GM18873 (cell line): ENCODE results near the gene PHF21B.

Experiments used
- ATAC-seq: cut with Tn5 transposase; IDR thresholded peaks from one replicate; pipeline ENCODE4 v1.9.1; 2021; ENCODE audit warnings: mild to moderate bottlenecking, moderate library complexity, moderate number of reproducible peaks; ENCODE audit not compliant: unreplicated experiment, low FRiP score

The PHF21B gene

GRCh38 chr22:44994399-44995104 is 15.3 kb downstream of the PHF21B start:
- no peak for ATAC-seq

- ATAC-seq = no peak
Measured at GRCh38 chr22:44992166-44992565, 17.6 kb downstream of the PHF21B start.

DNA sequence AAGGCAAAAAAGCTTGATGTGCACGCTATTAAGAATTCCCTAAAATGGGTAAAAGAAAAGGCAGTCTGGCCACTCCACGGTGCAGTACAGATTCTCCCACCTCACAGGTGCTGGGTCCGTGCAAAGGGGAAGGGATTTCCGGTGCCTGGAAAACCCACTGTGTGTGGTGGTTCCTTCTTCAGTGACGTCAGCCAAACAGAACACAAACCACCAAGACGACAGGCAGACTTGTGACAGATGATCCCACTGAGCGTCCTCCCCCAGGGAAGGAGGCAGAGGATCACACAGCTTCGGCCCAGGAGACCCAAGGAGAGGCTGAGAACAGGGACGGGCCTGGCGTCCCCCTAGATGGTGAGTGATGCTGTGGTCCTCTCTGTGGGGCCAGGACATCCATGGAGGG is 18.6 kb downstream of the PHF21B start:
- ATAC-seq = no peak

DNA sequence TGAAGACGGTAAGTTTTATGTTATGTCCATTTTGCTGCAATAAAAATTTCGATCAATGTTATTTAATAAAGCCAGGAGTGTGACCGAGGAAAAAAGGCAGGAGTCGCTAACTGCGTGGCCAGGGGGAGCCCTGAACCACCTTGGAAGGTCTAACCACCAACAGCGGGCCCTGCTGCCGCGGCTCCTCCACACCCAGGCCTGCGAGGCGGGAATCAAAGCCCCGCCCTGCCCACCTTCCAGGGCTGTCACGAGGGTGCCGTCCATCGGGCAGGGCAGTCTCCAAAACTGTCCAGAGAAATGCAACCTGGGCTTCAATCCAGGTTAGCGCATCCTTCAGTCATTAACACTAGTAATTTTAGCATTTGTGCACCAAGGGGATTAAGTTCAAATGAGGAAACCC is 19.0 kb downstream of the PHF21B start:
- ATAC-seq = no peak

DNA sequence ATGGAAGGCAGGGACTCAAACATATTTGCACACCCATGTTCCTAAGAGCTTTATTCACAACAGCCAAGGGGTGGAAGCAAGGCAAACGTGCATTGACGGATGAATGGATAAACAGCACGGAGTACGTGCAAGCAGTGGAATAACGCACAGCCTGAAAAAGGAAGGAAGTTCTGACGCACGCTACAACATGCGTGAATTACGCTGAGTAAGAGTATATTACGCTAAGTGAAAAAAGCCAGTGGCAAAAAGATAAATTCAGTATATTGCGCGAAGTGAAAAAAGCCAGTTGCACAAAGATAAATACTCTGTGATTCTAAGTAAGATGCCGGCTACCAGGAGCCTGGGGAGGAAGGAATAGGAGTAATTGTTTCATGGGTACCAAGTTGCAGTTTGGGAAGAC is 19.5 kb downstream of the PHF21B start:
- ATAC-seq = no peak

DNA sequence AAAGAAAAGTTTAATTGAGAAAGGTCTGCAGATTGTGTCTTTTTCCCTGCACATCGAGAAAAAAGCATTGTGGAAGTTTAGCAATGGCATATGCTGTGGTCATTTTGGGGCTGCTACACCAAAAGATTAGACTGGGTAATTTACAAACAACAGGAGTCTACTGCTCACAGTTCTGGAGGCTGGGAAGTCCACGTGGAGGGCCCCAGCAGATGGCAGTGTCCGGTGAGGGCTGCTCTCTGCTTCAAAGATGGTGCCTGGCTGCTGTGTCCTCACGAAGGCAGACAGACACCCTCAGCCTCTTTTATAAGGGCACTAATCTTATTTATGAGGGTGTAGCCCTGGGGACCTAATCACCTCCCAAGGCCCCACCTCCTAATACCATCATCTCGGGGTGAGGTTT is 21.1 kb downstream of the PHF21B start:
- no peak for ATAC-seq

- ATAC-seq = no peak
Measured at GRCh38 chr22:44986926-44987325, 22.9 kb downstream of the PHF21B start.

- no peak for ATAC-seq
Measured at GRCh38 chr22:44985906-44986527, 23.8 kb downstream of the PHF21B start.

GRCh38 chr22:44983878-44984482 is 25.8 kb downstream of the PHF21B start:
- no peak for ATAC-seq

- no peak for ATAC-seq
Measured at GRCh38 chr22:44982445-44982844, 27.4 kb downstream of the PHF21B start.

DNA sequence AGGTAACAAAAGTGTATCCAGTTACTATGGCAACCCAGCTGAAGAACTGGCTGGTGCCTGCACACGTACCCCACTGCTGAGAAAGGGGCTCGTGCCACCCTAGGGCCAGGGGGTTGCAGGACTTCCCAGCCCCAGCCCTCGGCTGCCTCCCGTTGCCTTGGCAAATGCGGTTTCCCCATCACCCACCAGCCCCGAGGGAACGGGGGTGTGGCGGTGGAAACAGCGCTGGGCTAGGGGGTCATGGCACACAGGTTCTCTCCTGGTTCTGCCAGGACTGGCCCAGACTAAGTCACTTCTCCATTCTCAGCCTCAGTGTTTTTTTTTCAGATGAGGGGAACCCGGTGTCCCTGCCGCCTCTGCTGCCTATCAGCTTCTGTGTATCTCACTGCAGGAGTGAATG is 27.9 kb downstream of the PHF21B start:
- no peak for ATAC-seq

GRCh38 chr22:44979154-44979553 is 30.7 kb downstream of the PHF21B start:
- no peak for ATAC-seq

DNA sequence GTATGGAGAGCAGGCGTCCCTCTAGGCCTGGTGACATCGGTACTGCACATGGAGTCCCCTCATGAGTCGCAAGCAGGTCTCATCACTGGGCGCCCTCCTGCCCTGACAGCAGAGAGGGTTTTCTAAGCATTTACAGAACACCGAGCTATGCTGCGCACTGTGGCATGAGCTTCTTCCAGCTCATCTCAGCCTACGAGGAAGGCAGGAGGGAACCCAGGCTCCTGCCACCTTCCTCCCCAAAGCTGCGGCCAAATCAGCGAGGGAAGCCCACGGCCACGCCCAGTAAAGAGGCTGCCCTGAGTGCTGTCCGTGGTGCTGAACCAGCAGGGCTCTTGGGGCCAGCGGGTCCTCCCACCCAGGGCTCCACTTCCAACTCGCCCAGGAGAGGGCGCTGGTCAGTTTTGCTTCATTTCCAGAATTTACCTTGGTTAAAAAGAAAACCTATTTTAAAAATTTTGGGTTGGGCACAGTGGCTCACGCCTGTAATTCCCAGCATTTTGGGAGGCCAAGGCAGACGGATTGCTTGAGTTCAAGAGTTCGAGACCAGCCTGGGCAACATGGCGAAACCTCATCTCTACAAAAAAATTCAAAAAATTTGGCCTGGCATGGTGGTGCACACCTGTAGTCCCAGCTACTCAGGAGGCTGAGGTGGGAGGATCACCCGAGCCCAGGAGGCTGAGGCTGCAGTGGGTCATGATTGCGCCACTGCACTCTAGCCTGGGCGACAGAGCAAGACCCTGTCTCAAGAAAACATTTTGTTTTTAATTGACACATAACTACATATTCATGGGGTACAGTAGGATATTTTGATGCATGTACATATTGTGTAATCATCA is 34.2 kb downstream of the PHF21B start:
- ATAC-seq = no peak

DNA sequence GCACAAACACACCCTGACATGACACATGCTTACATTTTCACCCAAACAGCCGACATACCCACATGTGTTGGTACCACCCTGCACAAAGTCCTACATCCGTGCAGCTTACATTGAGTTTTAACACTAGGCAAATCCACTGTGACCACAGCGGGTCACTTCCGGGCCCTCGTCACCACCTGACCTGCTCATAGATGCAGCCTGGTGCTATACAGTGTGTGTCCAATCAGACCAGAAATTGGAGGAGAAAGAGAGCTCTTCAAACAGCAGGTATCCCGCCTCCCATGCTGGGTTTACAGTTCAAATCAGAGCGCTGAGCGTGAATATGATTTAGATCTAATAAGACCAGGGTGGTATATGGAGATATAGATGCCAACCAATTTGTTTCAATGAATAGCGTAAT is 35.4 kb downstream of the PHF21B start:
- no peak for ATAC-seq

DNA sequence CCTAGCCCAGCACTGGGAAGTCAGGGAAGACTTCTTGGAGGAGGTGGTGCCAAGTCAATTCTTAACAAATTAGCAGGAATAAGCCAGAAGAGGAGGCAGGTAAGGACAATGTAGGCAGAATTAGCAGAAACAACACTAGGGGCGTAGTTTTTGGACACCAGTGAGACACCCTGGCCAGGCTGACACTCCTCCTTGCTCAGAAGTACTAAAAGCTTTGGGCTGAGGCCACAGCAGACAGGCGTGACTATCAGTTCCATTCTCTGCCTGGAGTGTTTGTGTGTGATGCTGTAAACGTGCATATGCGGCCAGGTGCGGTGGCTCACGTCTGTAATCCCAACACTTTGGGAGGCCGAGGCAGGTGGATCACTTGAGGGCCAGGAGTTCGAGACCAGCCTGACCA is 36.0 kb downstream of the PHF21B start:
- ATAC-seq = no peak

DNA sequence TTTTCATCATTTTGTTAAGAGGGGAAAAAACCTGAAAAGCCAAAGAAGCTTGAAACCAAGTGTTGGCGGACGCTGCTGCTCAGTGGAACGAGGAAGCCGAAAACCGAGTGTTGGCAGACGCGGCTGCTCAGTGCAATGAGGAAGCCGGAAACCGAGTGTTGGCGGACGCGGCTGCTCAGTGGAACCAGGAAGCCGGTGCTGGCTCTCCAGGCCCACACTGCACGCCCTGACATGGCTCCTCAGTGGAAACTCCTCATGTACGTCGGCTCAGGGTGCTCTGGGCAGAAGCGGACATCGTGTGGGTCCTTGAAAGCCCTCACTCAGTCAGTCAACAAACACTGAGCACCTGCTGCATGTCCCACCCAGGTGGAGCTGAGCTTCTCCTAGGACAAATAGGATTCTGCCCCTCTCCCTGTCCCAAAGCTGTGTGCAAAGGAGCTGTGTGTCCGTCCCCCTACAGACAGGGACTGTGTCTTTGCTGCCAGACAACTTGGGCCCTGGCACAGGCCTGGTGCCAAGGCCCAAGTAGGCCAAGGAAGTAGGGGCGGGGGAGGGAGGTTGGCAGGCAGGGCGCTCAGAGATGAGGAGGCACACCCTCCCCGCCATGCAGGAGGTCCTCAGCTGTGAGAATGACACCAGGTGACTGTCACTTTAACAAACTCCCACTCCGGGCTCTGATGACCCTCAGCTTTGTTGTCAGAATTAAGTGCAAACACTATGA is 37.3 kb downstream of the PHF21B start:
- ATAC-seq = no peak

DNA sequence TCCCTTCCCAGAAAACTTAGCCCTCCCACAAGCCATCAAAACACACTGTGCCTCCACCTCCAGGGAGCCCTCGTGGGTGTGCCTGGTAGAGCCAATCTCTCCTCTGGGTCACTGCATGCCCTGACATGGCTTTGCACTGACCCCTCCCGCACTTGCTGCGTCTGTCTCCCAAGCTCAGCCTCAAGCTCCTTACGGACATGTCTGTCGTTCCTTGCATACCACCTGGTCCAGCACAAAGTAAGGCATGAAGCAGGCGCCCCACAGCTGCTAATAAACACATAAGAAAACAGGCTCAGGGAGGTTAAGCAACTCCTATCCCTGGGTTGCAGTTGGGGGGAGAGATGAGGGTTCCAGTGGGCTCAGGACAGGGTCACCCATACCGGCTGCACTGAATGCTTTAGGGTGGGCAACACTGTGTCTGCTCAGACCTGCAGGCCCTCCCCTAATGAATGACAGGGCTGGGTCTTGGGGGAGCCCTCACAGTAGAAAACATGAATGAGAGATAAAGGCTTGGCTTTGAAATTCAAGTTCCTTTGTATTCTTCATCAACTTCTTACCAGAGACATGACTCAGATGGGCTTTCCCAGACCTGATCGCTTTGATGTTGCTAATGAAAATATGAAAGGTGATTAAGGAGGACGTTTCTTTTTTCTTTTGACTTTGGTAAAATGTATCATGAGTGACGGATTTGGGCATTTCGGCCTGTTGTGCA is 38.0 kb downstream of the PHF21B start:
- ATAC-seq = no peak

DNA sequence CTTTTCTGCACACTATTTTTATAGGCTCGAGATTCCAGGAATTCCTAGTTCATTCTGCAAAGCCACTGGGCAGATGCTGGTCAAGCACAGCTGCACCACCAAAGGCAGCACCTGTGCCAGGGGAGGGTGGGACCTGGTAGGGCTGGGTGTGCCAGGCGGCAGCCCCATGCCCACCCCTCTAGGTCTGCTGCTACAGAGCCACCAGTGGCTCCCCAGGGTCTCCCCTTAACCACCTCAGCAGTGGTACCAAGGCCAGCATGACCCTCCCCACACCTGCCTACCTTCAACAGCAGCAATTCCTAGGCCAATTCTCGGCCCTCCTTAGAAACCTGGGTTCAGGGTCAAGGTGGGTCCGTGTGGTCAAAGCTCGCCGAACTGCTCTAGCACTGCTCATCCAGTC is 39.5 kb downstream of the PHF21B start:
- no peak for ATAC-seq

GRCh38 chr22:44969817-44970216 is 40.0 kb downstream of the PHF21B start:
- ATAC-seq = no peak

- no peak for ATAC-seq
Measured at GRCh38 chr22:44968736-44969135, 41.1 kb downstream of the PHF21B start.
